Bronchial epithelial cell (primary cell): ENCODE measurements around the gene DENND4A. TPM values are rescaled to one million over a fixed set of nuclear protein-coding genes. Genes with fewer than 3 reads are reported as not detected.

Source experiments
- DNase-seq: peaks from one replicate; pipeline ENCODE4 v3.0.0-alpha.2; 2010; ENCODE audit warnings: low read depth
- FAIRE-seq: peaks from 2 replicates; lab custom pipeline; 2011; peaks lifted over from hg19 to GRCh38; lab: Jason Lieb, UNC
- H3K27me3 ChIP-seq: 2 replicates; pipeline ENCODE4 v1.5.1; 2011; ENCODE audit warnings: low read length; ENCODE audit not compliant: control insufficient read depth, insufficient read depth
- H3K36me3 ChIP-seq: 2 replicates; pipeline ENCODE4 v1.5.1; 2011; ENCODE audit warnings: low read length; ENCODE audit not compliant: control insufficient read depth, insufficient read depth
- H3K4me3 ChIP-seq: 2 replicates; pipeline ENCODE4 v1.5.1; 2011; ENCODE audit warnings: mild to moderate bottlenecking, low read depth, low read length, control low read depth
- CTCF ChIP-seq: IDR thresholded peaks from 2 replicates; pipeline ENCODE4 v1.5.1; 2011; ENCODE audit warnings: mild to moderate bottlenecking, moderate library complexity, low read length, control low read depth, inconsistent platforms; ENCODE audit not compliant: insufficient read depth, severe bottlenecking
- total RNA-seq: library from RNA; depleted of rRNA; stranded (reverse); fragments of >200 nt; gene quantifications from 2 replicates; pipeline ENCODE4 v1.2.1, GENCODE V29; 2014

Gene DENND4A
- total RNA-seq, 1 donor from 2014 or later = 11.1 TPM

GRCh38 chr15:65639509-65639908, 152.6 kb downstream of the DENND4A start:
- no peaks in the 10 kb centered on the region for H3K36me3 ChIP-seq
- FAIRE-seq (no peak), DNase-seq (no peak)
- H3K27me3 ChIP-seq = no peaks in the 10 kb centered on the region
- TF ChIP-seq CTCF = no peak
- H3K4me3 ChIP-seq = no peak overlapping the region

GRCh38 chr15:65638681-65639089, 153.4 kb downstream of the DENND4A start:
- Histone ChIP-seq H3K36me3 (no peaks in the 10 kb centered on the region), H3K27me3 (no peaks in the 10 kb centered on the region), H3K4me3 (no peak overlapping the region)
- peak; percentile 69 for DNase-seq
- no peak for FAIRE-seq
- TF ChIP-seq CTCF = peak; percentile 64

- no peak for TF ChIP-seq CTCF
- H3K27me3 ChIP-seq = no peaks in the 10 kb centered on the region
- no peak for DNase-seq
- no peak overlapping the region for H3K4me3 ChIP-seq
- no peaks in the 10 kb centered on the region for H3K36me3 ChIP-seq
- FAIRE-seq = no peak
Observed at GRCh38 chr15:65638109-65638508, 154.0 kb downstream of the DENND4A start.

- no peak overlapping the region for H3K4me3 ChIP-seq
- no peak for TF ChIP-seq CTCF
- peak; percentile 40 for FAIRE-seq
- peak; percentile 88 for DNase-seq
- no peaks in the 10 kb centered on the region for H3K27me3 ChIP-seq
- H3K36me3 ChIP-seq = no peaks in the 10 kb centered on the region
Observed at GRCh38 chr15:65634356-65634755, 157.7 kb downstream of the DENND4A start.

- DNase-seq (no peak), FAIRE-seq (no peak)
- H3K36me3 ChIP-seq = no peaks in the 10 kb centered on the region
- no peak overlapping the region for H3K4me3 ChIP-seq
- no peaks in the 10 kb centered on the region for H3K27me3 ChIP-seq
- TF ChIP-seq CTCF = no peak
Observed at GRCh38 chr15:65633752-65634151, 158.3 kb downstream of the DENND4A start.

GRCh38 chr15:65632780-65633375, 159.2 kb downstream of the DENND4A start:
- FAIRE-seq = no peak
- DNase-seq = no peak
- Histone ChIP-seq H3K4me3 (no peak overlapping the region), H3K27me3 (no peaks in the 10 kb centered on the region), H3K36me3 (no peaks in the 10 kb centered on the region)
- no peak for TF ChIP-seq CTCF
